ENCODE measurements around the gene KCNIP3.

- TF ChIP-seq CTCF (IDR thresholded peaks at IDR 0.05; ENCODE audit: insufficient read depth, low read depth, low read length): no peak
- TF ChIP-seq EZH2 (IDR thresholded peaks at IDR 0.05; ENCODE audit: insufficient read depth, low read length): no peak
Observed at GRCh38 chr2:95310651-95311050, 13.5 kb downstream of the KCNIP3 start.

Measured in astrocyte (in vitro differentiated cells and primary cell).